Activated gamma-delta T cell (primary cell): ENCODE results near the gene TMEM231.
"Not testable (repeated sequence)": the region's sequence is repeated elsewhere in the genome, so short reads cannot be mapped to it uniquely, and the experiment has no call there.

Experiments used
- DNase-seq: peaks from one replicate; lab custom pipeline; 2025; lab: John Stamatoyannopoulos, UW

The TMEM231 gene

DNA sequence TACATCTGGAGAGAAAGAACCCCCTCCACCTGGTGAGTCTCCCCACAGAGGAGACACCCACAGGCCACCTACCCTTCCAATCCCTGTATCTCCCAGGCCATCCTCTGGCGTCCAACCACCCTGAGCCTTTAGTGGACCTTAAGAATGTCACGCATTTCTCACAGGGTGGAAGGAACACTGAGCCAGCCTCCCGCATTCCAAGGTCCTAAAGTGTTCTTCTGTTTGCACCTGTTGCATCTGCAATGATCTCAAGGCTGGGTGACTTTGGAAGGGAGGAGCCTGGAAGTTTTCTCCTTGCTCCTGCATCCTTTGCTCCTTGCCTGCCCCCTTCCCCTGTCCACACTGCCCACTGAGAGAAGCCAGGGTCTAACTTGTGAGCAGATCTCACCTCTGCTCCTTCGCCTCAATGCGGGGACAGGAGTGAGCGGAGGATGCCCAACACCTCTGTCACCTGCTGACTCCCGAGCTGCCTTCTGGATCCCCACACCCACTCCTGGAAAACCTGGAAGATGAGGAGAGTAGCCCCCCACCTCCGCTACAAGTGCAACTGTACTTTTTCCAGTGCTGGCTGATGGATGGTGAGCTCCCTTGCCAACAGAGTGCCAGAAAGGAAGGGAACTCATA, 23.8 kb downstream of the TMEM231 start:
- no peak for DNase-seq

DNA sequence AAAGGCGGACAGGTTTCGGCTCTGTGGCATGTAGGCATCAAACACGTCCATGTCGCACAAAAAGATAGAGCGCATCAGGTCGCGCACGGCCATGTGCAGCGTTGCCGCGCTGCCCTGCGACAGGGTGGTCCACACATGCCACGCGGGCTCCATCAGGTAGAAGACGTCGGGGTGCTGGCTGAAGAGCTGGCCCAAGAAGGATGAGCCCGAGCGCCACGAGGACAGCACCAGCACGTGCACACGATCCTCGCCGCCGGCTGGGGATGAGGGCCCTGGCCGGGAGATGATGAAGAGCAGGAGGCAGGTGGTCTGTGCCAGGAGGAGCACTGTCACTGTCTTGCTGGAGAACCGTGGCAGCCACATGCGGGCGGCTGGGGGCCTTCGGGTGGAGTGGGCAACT, 26.1 kb downstream of the TMEM231 start:
- DNase-seq: no peak

DNA sequence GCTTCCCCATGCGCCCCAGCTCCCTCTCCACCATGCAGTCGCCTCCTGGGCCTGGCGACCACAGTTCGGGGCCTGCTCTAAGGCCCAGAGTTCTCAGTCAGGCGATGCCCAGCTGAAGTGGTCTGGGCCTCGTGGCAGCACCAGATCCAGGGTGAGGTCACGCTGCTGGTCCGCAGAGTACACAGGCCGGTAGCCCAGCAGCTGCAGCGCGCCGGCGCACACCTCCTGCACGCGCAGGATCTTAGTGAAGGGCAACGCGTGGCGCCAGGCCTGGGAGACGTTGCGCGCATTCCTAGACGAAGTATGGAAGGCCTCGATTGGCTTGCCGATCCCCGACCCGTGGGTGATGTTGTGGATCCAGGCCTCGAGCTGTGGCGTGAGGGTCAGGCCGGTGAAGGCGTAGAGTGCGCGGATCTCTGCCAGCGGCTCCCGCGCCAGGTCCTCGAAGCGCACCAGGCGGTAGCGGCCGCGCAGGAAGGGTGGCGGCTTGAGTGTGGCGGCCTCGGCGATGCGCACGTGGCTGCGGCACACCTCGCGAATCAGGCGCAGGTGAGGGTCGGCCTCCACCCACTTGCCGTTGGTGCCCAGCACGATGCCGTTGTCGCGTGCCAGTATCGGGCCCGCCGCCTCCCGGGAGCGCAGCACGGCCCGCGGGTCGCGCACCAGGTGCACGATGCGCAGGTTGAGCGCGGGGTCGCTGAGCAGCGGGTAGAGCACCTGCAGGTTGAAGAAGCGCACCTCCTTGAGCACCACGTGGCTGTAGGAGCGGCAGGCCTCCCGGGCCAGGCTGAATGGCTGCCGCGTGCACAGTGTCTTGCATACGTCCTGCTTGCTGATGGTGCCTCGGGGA, 26.8 kb downstream of the TMEM231 start:
- no peak for DNase-seq

DNA sequence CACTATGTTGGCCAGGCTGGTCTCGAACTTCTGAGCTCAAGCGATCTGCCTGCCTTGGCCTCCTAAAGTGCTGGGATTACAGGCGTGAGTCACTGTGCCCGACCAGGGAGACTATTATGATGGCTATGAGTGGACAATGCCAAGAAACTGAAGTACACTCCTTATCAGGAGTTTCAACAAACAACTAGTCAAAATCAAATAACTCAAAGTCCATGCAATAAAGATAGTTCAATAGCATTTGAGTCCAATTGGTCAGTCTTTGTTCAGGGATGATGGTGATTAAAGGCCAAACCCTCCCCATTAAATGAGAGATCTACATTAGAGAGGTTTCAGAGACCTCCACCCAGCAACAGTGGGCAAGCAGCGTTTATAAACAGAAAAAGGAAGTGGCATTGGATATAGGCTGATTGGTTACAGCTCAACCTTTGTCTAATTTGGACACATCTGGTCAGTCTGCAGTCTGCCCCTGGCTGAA, 28.2 kb downstream of the TMEM231 start:
- no peak for DNase-seq

DNA sequence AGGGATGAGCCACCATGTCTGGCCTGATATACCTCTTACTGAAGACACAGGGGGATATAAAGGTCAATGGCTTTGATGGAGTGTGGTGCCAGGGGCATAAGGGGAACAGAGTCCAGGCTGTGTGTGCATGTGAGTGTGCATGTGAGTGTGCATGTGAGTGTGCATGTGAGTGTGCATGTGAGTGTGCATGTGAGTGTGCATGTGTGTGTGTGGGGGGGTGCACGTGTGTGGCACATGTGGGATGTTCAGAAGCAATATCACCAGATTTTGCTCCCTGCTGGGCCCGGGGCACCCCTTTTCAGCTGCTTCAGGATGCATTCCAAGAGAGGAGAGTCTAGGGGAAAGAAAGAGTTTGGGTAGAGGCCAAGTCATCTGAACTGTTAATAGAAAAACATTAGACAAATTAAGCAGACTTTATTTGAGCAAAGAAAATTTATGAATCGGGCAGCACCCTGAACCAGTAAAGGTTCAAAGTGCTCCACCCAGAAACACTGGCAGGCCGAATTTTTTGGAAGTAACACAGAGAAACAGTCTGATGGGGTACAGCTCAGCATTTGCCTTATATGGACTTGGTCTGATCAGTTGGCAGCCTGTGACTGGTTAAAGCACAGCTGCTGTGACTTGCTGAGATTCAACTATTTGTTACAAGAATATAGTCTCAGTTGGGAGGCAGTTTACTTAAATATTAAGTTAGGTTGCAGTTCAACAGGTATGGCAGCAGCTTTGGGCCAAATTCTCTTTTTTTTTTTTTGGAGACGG, 29.8 kb downstream of the TMEM231 start:
- no peak for DNase-seq

DNA sequence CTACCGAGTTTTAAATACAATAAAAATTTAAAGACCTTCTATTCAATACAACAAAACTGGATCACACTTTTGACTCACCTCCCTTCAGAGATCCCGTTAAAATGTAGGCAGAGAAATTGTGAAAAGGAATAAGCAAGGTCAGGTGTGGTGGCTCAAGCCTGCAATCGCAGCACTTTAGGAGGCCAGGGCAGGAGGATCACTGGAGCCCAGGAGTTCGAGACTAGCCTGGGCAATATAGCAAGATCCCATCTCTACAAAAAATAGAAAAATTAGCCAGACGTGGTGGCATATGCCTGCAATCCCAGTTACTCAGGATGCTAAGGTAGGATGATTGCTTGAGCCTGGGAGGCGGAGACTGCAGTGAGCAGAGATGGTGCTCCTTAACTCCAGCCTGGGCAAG, 36.9 kb downstream of the TMEM231 start:
- no peak for DNase-seq

DNA sequence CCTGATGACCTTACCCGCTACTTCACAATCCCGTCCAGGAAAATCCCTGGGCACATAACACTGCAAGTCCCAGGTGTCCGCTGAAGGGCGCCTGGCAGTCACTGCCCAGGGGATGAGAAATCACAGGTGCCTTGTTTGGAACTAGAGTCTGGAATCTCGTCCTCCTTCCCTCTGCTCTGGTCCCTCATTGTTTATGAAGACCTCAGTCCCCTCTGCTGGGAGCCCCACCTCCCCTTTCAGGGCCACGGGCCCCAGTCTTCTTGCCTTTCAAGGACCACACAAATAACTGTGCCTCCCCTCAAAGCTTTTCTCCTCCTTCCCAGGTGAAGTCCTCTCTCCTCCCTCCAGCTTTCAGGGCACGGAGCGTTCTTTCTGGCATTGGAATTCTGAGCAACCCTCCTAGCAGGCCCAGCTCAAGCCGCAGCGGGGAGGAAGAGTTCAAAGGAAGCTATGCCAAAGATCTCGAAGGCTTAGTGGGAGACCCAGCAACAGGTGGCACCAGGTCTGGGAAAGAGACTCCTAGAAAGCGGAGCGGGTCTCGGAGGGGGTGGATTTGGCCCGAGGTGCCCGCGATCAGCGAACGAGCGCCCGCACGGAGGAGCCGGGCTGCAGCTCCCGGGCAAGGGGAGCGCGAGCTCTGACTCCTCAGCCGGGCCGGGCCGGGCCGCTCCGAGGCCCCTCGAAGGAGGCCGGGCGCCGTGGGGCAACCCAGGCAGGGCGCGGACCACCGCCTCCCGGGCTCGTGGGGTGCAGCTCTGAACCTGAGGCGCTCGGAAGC, 39.7 kb downstream of the TMEM231 start:
- DNase-seq: not testable (repeated sequence)

DNA sequence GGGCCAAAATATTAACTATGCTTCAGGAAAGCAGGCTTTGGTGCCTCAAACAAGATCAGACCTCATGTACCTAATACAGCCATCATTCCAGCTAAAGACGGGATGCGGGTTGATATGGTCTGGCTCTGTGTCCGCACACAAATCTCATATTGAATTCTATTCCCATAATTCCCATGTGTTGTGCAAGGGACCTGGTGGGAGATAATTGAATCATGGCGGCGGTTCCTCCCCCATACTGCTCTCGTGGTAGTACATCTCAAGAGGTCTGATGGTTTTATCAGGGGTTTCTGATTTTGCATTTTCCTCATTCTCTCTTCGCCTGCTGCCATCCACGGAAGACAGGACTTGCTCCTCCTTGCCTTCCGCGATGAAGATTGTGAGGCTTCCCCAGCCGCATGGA, 41.8 kb downstream of the TMEM231 start:
- no peak for DNase-seq

DNA sequence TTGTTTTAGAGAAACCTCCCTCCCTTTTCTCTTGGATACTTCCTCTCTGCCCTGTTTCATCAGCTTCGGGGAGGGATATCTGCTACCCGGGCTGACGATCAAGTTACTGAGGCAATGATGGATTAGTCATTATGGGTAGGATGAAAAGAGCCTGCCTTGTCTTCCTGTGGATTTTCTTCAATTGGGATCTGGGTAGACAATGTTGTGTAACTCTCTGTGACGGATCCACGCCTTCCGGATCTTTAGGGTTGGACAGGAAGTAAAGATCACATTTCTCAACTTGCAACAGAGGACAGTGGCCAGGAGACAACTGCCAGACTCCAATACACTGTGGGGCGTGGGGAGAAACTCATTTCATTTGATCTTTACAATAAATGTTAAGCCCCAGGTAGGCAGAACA, 49.5 kb downstream of the TMEM231 start:
- no peak for DNase-seq

DNA sequence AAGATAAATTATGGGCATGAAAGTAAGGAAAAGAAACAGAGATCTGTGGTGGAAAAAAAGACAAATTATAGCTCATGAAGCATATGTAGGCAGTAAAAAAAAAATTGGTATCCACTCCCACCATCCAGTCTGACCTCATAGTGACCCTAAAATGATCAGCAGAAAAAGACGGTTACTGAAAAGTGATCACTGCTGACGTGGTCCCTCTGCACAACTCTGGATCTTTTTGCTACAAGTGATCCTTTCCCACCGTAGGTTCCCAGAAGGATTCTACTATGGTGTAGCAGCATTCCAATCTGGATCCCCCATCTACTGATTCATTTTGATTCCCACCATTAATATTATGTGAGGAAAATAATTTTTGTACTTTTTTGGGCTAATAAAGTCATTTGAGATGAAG, 49.9 kb downstream of the TMEM231 start:
- no peak for DNase-seq

DNA sequence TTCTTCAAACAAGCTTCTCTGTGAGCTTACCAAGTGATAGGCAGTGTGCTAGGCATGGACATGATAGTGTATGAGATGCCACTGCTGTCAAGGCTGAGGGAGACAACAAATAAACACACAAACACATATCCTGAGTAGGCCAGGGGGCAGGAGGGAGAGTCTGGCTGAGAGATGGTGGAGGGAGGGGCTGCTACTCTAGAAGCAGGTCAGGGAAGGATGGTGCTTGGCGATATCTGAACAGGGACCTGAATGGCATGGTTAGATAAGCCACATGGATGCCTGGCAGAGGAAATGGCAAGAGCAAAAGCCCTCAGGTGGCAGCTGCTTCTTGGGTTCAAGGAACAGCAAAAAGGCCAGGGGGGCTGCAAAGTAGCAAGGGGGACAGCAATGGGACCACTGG, 52.3 kb downstream of the TMEM231 start:
- DNase-seq: no peak

DNA sequence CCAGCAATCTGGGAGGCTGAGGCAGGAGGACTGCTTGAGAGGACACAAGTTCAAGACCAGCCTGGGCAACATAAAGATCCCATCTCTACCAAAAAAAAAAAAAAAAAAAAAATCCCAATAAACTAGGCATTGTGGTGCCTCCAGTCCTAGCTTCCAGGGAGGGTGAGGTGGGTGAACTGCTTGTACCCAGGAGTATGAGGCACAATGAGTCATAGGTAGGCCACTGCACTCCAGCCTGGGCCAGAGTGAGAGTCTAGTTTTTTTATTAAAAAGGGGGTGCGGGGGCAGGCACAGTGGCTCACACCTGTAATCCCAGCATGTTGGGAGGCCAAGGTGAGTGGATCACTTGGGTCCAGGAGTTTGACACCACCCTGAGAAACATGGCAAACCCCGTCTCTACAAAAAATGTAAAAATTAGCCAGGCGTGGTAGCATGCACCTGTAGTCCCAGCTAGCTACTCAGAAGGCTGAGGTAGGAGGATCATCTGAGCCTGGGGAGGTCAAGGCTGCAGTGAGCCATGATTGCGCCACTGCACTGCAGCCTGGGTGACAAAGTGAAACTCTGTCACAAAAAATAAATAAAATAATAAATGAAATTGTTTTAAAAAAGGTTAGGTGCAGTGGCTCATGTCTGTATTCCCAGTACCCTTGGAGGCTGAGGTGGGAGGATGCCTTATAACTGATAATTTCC, 53.0 kb downstream of the TMEM231 start:
- DNase-seq: no peak

DNA sequence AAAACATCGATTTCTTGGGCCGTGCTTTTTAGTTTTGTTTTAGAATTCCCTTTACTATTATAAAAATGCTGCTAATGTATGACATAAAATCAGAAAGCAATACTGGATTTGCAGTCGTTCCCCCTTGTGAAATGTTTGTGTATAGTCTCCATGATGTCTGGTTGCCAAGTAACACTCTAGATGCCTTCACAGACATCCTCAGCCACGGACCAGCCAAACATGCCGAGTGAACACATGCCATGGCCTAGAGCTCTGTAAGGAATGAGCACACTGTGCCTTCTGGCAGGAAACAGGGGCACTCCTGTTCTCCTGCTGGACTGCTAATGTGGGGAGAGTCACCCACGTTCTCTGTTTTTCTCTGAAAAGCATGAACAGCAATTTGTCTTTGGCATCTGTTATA, 54.2 kb downstream of the TMEM231 start:
- not testable (repeated sequence) for DNase-seq

DNA sequence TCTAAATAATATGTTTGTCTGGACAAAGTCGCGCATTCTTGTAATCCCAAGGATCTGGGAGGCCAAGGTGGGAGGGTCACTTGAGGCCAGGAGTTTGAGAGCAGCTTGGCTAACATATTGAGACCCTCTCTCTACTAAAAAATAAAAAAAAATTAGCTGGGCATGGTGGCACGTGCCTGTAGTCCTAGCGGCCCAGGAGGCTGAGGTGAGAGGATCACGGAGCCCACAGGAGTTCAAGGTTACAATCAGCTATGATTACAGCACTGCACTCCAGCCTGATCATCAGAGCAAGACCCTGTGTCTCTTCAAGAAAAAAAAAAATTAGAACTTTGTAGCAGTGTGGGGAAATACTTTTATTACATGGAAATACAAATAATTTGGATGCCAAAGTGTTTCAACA, 54.7 kb downstream of the TMEM231 start:
- no peak for DNase-seq

DNA sequence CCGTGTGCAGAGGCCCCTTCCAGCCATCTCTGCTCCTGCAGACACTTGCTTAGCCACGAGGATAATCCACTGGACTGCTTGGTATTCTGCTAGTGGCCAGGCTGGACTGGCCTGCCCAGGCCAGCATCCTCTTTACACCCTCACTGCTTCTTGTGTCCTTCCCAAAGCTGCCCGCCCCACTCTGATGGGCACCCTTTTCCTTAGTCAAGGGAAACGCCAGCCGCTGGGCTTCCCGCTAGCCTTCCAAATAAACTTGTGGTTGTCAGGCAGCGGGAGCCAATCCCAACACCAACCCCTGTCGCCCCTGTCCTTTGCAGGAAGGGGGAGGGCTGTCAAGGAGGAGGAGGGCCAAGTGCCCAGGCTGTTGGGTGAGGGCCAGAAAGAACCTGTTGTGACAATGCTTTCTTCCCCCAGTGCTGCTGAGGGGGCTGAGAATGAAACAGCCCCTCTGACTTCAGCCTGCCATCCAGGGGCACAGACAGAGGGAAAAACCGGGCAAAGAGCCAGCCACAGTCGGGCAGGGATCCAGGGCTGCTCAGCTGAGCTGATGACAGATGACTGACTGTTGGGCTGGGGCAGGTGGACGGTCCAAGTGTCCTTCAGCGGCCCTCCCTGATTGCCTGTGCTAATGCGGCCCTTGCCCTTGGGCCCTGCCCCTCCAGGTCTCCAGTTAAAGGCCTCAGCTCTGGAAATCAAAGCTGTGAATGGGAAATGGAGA, 57.3 kb downstream of the TMEM231 start:
- DNase-seq: not testable (repeated sequence)

DNA sequence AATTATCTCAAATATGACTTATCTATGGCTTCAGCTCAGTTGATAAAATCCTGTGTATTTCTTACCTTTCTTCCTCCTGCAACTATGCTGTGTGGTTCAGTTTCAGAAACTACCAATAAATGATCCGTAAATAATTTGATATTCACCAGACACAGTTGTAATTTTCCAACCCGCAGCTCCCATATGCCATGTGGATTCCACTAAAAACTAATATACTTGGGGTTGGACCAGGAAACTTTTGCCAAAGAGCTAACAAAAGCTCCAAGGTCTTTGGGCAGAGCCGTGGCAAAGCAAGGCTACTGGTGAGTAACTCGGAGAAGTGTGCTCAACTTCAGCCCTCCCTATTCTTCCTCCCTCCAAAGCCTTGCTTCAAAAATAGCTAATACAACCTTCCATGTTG, 58.5 kb downstream of the TMEM231 start:
- no peak for DNase-seq

DNA sequence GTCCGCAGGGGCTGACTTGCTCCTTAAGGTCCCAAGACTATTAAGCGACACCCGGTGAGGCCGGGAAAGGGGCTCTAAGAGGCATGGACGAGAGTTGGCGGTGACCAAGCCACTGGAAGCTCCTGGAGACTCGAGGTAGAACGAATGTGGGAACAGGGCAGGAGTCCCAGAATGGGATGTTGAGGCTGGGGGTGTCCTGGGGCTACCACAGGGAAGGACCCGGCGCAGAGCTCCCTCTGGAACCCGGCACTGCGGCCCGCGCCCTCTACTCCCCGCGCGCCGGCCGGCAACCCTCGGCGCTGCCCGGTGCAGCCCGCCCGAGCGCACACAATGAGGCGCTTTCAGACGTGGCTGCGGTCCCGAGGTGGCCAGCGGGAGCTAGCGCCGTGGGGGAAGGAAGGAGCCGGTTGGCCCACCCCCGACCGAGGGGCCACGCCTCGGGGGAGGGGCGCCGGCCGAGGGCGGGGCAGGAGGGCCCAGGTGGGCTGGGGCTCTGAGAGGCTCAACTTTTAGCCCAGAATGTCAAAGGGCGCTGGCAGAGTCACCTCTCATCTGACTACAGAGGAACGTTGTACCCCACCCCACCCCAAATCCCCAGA, 60.9 kb downstream of the TMEM231 start, which contains the start of gene CHST6:
TSS of gene CHST6 (minus strand) at position 366 of the 599 bp plus-strand sequence. CDS start 15,613 bp downstream, outside the sequence.
- no peak for DNase-seq

DNA sequence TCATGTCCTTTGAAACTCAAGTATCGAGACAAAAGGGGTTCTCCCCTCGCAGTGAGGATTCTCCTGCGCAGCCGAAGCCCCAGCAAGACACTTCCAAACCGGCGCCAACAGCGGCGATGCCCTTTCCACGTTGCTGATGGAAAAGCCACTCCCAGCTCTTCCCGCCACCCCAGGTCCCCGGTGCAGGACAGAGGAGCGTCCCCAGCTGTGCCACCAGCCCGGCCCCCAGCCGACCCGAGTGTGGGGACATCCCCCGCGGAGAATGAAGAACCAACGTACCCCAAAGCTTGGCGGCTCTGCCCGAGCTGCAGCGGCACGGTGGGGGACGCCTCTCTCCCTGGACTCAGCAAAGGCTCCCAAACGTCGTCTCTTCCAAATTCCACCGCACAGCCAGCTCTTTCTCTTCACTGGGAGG, 61.4 kb downstream of the TMEM231 start:
- DNase-seq: no peak

DNA sequence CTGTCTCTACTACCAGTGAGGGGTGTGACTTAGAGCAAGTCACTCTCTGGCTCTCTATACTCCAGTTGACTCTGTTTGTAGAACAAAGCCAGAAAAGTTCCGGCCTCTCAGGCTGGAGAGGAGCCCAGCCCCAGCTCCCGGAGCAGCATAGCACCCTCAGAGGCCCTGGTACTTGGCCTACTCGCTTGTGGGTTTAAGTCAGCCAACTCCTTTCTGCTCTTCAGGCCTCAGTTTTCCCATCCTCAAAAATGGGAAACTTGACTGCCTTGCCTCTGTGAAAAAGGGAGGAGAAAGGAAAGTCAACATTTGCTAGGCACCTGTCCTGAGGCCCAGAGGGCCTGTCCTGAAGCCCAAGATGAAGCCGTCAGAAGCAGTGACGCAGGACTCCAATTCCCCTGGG, 61.9 kb downstream of the TMEM231 start:
- no peak for DNase-seq

DNA sequence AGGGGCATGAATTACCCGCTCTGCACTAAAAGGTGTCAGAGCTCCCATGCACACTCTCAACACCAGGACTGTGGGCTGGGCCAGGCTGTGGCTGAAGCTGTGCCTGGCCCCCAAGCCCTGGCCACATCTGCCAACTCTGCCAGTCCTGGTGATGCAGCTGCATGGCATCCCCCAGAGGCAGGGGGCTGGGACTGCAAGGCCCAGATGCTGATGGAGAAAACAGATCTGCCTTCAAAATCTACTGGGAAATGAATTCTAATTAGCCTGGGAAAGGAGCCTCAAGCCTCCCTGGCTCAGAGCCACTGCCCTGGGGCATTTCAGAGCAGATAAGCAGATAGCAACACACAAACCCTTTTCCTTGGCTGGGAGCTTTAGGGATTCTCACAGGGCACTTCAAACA, 64.2 kb downstream of the TMEM231 start:
- no peak for DNase-seq
